ENCODE data around the gene TEX53.

- no peak for TF ChIP-seq CTCF (IDR thresholded peaks at IDR 0.05)
- no peak for TF ChIP-seq POLR2A (IDR thresholded peaks at IDR 0.05)
Measured at GRCh38 chr9:114674798-114675540, 17.4 kb upstream of the TEX53 start.

Data from ovary (tissue), 3 donors.